Measurements from ENCODE around the gene ELMO1. TPM values are rescaled to one million over a fixed set of nuclear protein-coding genes. Genes with fewer than 3 reads are reported as not detected.

ELMO1 gene
- total and polyA plus RNA-seq, 4 donors, result 6.7 to 51.5 (median 14.8) TPM

GRCh38 chr7:37429435-37429791 is 19.3 kb downstream of the ELMO1 start:
- H3K9me3 ChIP-seq (ENCODE audit: control insufficient read depth in 4 of 4, low read length in 3 of 4), result no peaks in the 10 kb centered on the region
- no peak for DNase-seq (ENCODE audit: low spot score)
- no peak overlapping the region for H3K4me3 ChIP-seq (ENCODE audit: low read depth in 1 of 3, low read length in 3 of 3)
- TF ChIP-seq FOXA1 (IDR thresholded peaks at IDR 0.05) (no peak), MAX (IDR thresholded peaks at IDR 0.05) (no peak), YY1 (IDR thresholded peaks at IDR 0.05) (no peak), EGR1 (IDR thresholded peaks at IDR 0.05; ENCODE audit: low read depth in 2 of 2) (no peak), HNF4A (conservative IDR thresholded peaks at IDR 0.05) (no peak), SP1 (IDR thresholded peaks at IDR 0.05) (no peak), NR2F2 (IDR thresholded peaks at IDR 0.05) (no peak), TAF1 (conservative IDR thresholded peaks at IDR 0.05) (no peak), CTCF (IDR thresholded peaks at IDR 0.05; ENCODE audit: low read depth, low read length, missing input control) (no peak), HNF4G (IDR thresholded peaks at IDR 0.05) (no peak), FOXA2 (IDR thresholded peaks at IDR 0.05) (no peak), REST (IDR thresholded peaks at IDR 0.05) (no peak), GABPA (IDR thresholded peaks at IDR 0.05 in 1 of 2, conservative IDR thresholded peaks at IDR 0.05 in 1 of 2) (no peak), RAD21 (IDR thresholded peaks at IDR 0.05) (no peak), JUND (IDR thresholded peaks at IDR 0.05) (no peak), ZBTB33 (IDR thresholded peaks at IDR 0.05) (no peak), ATF3 (IDR thresholded peaks at IDR 0.05) (no peak), RXRA (IDR thresholded peaks at IDR 0.05) (no peak)
- H3K27me3 ChIP-seq (ENCODE audit: control insufficient read depth in 4 of 4, insufficient read depth in 4 of 4, low read length in 3 of 4), result no peaks in the 10 kb centered on the region
- no peak overlapping the region for H3K27ac ChIP-seq (ENCODE audit: low read depth in 1 of 2, low read length in 2 of 2)
- peaks cover 0 to 24% (median 12%) of the 10 kb centered on the region in 4 donors for H3K4me1 ChIP-seq (ENCODE audit: control insufficient read depth in 4 of 4, insufficient read depth in 4 of 4, low read length in 3 of 4)
- peaks cover 0 to 4% (median 0%) of the 10 kb centered on the region in 4 donors for H3K36me3 ChIP-seq (ENCODE audit: control insufficient read depth in 4 of 4, insufficient read depth in 3 of 4, low read depth in 1 of 4, low read length in 3 of 4)
- no peak overlapping the region for H3K9ac ChIP-seq (ENCODE audit: low read depth in 1 of 2, low read length in 2 of 2)

Measured in liver (tissue), 9 donors.